Measurements from ENCODE around the gene KLC1. TPM values are rescaled to one million over a fixed set of nuclear protein-coding genes. Genes with fewer than 3 reads are reported as not detected.

The KLC1 gene
- total RNA-seq, 1 experiment from 2014 or later = 121 TPM

DNA sequence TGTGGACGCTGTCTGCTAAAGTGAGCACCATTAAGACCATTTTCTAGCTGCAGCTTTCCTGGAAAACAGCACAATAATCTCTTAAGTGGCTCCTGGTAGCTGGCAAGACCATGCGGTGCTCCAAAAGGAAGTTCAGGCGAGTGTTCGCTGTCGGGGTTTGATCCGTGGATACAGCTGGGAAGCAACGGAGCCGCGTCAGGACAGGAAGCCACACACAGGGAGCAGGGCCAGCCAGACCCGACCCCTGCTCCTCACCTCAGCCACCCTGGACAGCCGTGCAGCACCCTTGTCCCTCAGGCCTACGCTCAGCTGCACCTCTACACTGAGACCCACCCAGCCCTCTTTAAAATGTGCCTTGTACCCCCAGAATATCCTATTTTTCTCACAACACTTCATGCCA, 106.0 kb downstream of the KLC1 start:
- ChIA-PET CTCF (interaction anchor here (1.5 kb wide), 1 partner anchor 74 kb away, joined by 3 read pairs; no protein-coding TSS in a partner anchor), POLR2A (no interaction called here), RAD21 (ENCODE audit: low non-redundant PET in 1 of 2, low total read pairs in 2 of 2, uncharacterized antibody in 2 of 2, unreplicated experiment in 2 of 2) (no interaction called here)
- H4K20me1 ChIP-seq (ENCODE audit: insufficient read depth) = no peaks in the 10 kb centered on the region
- no TSS peak for BruUV-seq (replicated peaks)
- no peaks in the 10 kb centered on the region for H3K9me2 ChIP-seq (ENCODE audit: insufficient read depth)
- H3K4me1 ChIP-seq (ENCODE audit: control insufficient read depth in 1 of 2, insufficient read depth in 2 of 2, low read length in 2 of 2) = no peaks in the 10 kb centered on the region
- H3K79me2 ChIP-seq (ENCODE audit: insufficient read depth, low read length) = no peaks in the 10 kb centered on the region
- no peak for TF ChIP-seq POLR2A (IDR thresholded peaks at IDR 0.05; ENCODE audit: borderline replicate concordance, extremely low read depth, insufficient read depth, insufficient read length)
- TF ChIP-seq SP1 (IDR thresholded peaks at IDR 0.05; ENCODE audit: low read depth) = no peak
- TF ChIP-seq FOSL1 (IDR thresholded peaks at IDR 0.05; ENCODE audit: low read depth) = no peak
- TF ChIP-seq, protein P1, sequence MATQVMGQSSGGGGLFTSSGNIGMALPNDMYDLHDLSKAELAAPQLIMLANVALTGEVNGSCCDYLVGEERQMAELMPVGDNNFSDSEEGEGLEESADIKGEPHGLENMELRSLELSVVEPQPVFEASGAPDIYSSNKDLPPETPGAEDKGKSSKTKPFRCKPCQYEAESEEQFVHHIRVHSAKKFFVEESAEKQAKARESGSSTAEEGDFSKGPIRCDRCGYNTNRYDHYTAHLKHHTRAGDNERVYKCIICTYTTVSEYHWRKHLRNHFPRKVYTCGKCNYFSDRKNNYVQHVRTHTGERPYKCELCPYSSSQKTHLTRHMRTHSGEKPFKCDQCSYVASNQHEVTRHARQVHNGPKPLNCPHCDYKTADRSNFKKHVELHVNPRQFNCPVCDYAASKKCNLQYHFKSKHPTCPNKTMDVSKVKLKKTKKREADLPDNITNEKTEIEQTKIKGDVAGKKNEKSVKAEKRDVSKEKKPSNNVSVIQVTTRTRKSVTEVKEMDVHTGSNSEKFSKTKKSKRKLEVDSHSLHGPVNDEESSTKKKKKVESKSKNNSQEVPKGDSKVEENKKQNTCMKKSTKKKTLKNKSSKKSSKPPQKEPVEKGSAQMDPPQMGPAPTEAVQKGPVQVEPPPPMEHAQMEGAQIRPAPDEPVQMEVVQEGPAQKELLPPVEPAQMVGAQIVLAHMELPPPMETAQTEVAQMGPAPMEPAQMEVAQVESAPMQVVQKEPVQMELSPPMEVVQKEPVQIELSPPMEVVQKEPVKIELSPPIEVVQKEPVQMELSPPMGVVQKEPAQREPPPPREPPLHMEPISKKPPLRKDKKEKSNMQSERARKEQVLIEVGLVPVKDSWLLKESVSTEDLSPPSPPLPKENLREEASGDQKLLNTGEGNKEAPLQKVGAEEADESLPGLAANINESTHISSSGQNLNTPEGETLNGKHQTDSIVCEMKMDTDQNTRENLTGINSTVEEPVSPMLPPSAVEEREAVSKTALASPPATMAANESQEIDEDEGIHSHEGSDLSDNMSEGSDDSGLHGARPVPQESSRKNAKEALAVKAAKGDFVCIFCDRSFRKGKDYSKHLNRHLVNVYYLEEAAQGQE (IDR thresholded peaks at IDR 0.05; ENCODE audit: low read depth) = no peak
- TF ChIP-seq ZNF274 (IDR thresholded peaks at IDR 0.05; ENCODE audit: low read depth, low read length) = no peak
- TF ChIP-seq ELF1 (IDR thresholded peaks at IDR 0.05; ENCODE audit: borderline replicate concordance, low read depth) = no peak
- no peak for TF ChIP-seq YY1 (IDR thresholded peaks at IDR 0.05; ENCODE audit: extremely low read depth, insufficient replicate concordance, low read depth, low read length)
- TF ChIP-seq SIN3A (IDR thresholded peaks at IDR 0.05; ENCODE audit: low read depth) = no peak
- TF ChIP-seq CBX3 (IDR thresholded peaks at IDR 0.05; ENCODE audit: low read depth) = no peak
- TF ChIP-seq, protein P2, sequence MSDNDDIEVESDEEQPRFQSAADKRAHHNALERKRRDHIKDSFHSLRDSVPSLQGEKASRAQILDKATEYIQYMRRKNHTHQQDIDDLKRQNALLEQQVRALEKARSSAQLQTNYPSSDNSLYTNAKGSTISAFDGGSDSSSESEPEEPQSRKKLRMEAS (IDR thresholded peaks at IDR 0.05) = no peak
- no peak for TF ChIP-seq EGR1 (IDR thresholded peaks at IDR 0.05; ENCODE audit: low read depth)
- TF ChIP-seq CEBPB (IDR thresholded peaks at IDR 0.05; ENCODE audit: low read depth) = no peak
- TF ChIP-seq SRF (IDR thresholded peaks at IDR 0.05; ENCODE audit: low read depth) = no peak
- no peak for TF ChIP-seq ZFX (IDR thresholded peaks at IDR 0.05)
- no peak for TF ChIP-seq EZH2 (IDR thresholded peaks at IDR 0.05)
- TF ChIP-seq, protein P3, sequence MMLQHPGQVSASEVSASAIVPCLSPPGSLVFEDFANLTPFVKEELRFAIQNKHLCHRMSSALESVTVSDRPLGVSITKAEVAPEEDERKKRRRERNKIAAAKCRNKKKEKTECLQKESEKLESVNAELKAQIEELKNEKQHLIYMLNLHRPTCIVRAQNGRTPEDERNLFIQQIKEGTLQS (IDR thresholded peaks at IDR 0.05) = no peak
- TF ChIP-seq, protein P4, sequence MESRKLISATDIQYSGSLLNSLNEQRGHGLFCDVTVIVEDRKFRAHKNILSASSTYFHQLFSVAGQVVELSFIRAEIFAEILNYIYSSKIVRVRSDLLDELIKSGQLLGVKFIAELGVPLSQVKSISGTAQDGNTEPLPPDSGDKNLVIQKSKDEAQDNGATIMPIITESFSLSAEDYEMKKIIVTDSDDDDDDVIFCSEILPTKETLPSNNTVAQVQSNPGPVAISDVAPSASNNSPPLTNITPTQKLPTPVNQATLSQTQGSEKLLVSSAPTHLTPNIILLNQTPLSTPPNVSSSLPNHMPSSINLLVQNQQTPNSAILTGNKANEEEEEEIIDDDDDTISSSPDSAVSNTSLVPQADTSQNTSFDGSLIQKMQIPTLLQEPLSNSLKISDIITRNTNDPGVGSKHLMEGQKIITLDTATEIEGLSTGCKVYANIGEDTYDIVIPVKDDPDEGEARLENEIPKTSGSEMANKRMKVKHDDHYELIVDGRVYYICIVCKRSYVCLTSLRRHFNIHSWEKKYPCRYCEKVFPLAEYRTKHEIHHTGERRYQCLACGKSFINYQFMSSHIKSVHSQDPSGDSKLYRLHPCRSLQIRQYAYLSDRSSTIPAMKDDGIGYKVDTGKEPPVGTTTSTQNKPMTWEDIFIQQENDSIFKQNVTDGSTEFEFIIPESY (IDR thresholded peaks at IDR 0.05; ENCODE audit: extremely low read depth, insufficient replicate concordance, low read length) = no peak
- TF ChIP-seq EZH2phosphoT487 (IDR thresholded peaks at IDR 0.05; ENCODE audit: borderline replicate concordance) = no peak
- no peaks in the 10 kb centered on the region for H3K9me3 ChIP-seq (ENCODE audit: control insufficient read depth in 1 of 2, insufficient read depth in 1 of 2, low read depth in 1 of 2, low read length in 2 of 2)
- no peak overlapping the region for H3K27ac ChIP-seq (ENCODE audit: low read depth, low read length)
- no peak overlapping the region for H2AFZ ChIP-seq (ENCODE audit: low read depth, low read length, poor library complexity, severe bottlenecking)
- no peaks in the 10 kb centered on the region for H3K27me3 ChIP-seq (ENCODE audit: insufficient read depth, low read length)
- peaks cover 3 to 6% of the 10 kb centered on the region in 2 experiments; a peak in 3 of 4 replicates for H3K36me3 ChIP-seq (ENCODE audit: control insufficient read depth in 1 of 2, insufficient read depth in 2 of 2, low read length in 2 of 2)
- no peak overlapping the region for H3K4me2 ChIP-seq (ENCODE audit: low read length)
- ATAC-seq (no peak), DNase-seq (ENCODE audit: low read depth, low spot score) (no peak)
- H3K4me3 ChIP-seq (replicated peaks in 1 of 2; ENCODE audit: low read depth in 1 of 2, low read length in 2 of 2) = no peak overlapping the region
- no peak overlapping the region for H3K9ac ChIP-seq (ENCODE audit: low read length)
- intact Hi-C loops (cut with micrococcal nuclease) = no loop called here

Measured in HCT116 (cell line).